ENCODE results near the gene ROPN1. TPM values are rescaled to one million over a fixed set of nuclear protein-coding genes. Genes with fewer than 3 reads are reported as not detected.
A peak's percentile ranks its signal among the peaks of the same experiment; 100 is the strongest.
"Not testable (repeated sequence)": the region's sequence is repeated elsewhere in the genome, so short reads cannot be mapped to it uniquely, and the experiment has no call there.

The ROPN1 gene
- total RNA-seq, 1 donor from 2014 or later = 0.69 TPM

DNA sequence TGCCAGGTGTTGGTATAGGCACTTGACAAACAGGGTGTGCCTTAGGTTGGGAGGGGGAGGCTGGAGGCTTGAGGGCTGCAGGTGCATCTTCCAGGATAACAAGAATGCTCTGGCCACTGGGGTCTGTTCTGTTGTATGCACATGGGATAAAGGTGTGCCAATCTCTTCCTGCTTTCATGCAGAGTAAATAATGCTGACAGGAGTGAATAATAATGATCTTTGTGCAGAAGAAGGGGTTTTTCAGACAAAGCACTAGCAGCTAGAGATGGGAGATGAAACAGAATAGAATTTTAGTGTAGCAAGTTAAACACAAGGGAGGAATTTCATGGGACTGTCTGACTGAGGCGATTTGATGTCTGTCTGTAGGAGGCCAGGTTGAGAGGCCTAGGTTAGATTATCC is 1.9 kb upstream of the ROPN1 start:
- no peak for DNase-seq

DNA sequence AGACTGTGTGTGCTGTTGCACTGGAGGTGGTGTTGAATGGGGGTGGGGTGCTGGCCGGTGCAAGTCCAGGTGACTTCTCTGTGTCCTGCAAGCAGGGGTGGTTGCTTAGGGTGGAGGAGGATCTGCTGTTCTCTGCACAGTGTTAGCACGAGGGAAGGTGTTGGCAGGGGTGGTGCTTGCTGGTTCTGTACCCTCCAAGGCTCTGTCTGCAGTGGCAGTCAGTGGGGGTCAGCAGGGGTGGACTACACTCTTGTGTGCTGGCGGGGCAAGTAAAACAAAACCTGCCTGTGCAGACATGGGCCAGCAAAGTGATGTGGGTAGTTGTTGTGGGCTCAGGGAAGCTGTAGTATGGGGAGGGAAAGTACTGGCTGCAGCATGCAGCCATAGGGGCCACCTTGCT is 5.5 kb downstream of the ROPN1 start:
- DNase-seq = no peak

DNA sequence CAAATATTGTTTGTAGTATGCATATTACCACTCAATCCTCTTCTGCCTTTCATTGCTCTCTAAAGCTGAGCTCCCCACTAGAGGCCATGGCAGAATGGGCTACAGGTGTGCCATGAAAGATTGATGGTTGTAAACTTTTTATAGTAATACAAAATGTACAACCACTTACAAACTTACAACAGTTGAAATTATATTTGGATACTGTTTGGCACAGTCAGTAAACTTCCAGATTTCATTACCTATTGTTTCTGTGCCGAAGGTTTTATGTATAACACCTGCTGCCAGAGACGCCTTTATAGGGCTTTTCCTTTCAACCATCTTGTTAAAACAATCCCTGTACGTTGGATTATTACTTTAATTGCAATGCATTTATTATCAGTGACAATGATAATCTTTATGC is 7.0 kb downstream of the ROPN1 start:
- DNase-seq = no peak

DNA sequence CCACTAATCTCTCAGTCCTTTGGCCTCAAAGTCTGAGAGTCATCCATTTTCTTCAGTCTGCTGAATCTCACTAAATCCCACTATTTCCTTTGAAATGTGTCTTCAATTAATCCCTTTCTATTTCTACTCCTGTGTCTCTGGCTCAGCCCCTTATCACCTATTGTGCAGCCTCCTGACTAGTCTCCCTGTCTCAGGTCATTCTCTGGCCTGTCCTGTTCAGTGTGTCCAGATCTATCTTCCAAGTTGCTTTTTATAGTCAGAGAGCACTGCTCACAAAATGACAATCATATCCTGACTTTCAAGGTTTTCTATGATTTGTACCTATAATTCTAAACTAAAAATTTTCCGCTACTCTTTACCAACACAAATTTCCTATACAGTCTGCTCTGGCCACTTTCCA is 7.6 kb downstream of the ROPN1 start:
- DNase-seq = no peak

DNA sequence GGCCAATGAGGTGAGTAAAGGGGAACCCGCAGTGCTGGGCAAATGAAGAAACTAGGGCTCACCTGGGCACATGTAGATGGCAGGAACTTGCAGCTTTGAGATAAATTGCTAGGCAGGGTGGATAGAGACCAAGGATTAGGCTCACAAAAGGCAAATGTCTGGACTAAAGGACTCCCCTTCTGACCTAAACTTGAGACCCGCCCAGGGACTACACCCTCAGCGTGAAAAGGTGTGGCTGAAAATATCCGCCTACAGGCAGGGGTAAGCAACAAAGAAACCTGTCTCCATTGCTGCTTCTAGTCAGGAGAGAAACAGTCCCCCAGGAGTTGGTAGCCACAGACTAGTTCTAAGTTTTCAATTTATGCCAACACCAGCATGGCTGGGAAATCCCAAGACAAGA is 10.6 kb downstream of the ROPN1 start:
- DNase-seq = not testable (repeated sequence)

DNA sequence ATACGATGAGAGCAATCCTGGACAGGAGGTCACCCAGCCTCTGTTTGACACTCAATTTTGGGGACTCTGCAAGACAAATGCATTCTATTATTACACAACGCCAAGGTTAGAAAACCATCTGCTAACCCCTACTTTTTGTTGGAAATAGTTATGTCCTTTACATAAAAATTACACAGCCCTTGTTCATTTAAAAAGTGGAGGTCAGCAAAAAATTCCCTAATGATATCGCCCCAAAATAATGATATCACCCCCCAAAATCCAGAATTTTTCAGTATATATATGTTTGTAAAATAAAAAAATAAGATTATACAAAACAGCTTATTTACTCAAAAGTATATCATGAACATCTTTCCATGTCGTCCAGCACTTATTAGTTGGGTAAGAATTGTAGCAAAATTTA is 11.4 kb downstream of the ROPN1 start:
- no peak for DNase-seq

DNA sequence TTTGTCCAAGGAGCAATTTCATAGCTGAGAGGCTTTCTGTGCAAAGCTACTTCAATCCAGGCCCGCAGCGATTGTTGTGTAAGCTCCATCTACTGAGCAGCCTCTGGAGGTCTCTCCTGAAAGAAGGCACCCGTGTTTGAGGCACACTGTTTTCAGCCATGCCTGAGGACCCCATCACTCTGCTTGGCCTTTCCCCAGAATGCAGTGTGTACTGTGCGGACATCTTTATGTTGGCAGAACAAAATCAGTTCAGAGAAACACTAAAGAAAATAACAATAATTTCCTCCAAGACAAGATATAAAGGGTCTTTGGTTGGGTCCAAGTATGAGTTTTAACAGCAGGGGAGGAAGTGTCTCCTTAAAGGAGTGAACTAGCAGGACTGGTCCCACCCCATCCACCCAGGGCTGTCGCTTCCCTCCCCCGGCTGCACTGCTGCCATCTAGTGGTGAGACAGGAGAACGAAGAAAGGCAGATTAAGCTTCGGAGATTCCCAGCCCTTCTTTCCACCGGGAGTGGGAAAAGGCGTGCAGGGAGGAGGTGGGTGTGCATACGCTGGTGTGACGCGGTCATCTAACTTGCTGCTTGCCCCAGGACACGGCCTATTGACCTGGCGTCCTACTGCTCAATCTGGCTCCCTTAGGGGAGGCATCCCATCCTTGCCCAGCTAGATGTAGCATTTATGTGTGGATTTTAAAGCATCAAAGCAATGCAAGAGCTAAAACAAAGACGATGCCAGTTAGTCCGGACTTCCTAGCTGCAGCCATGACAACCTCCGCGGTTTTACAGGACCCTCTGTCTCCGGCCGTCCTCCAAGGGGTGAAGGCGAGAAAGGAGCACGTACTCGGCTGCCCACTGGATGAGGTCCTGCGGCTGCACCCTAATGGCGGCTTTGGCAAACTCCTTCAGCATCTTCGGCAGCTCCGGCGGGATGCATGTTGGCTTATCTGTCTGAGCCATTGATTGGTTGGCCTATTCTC is 12.1 kb downstream of the ROPN1 start:
- DNase-seq = peak; percentile 3

DNA sequence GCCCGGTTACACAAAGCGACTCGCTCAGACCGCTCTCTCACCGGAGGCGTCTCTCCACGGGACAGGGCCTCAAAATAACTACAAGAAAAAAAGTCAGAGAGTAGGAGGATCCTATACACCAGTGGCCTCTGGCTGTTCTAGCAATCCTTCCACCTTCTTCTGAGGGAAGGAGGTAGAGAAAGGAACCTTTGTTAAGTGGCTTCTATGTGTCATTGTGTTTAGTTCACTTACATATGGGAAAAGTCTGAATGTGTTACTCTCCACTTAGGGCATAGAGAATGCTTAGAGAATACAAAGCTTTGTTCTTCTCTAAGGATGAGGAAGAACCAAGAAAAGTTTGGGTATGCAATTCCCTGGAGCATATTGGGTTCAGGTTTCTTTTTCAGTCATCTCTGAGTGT is 15.0 kb downstream of the ROPN1 start:
- DNase-seq = not testable (repeated sequence)

DNA sequence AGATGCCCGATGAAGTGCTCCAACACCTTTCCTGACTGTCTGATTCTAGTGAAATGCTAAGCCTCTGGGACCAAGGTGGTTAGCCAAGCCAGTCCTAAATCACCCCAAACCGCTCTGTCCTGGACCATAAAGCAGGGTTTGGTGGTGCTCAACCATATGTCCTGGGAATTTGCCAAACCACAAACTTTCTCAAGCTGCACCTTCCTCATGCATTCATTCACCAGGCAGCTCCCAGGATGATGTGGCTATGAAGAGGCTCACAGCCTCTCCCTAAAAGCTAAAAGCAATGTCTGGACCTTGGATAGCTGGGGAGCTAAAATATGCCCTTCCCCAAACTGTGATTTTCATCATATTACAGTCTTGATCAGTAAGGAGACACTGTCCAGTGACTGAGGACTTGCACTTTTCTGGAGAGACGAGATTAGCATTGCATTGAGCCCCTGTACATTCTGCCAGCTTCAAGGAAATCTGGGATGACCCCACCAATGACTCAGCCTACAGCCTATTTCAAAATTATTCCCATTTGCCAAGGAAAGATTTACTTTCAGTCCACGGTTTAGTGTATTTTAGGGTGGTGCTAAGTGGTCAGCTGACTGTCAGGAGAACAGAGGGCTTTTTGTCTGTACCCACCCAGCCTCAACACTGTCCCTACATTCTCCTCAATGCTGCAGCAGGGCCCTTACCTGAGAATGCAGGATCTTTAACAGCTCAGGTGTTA is 15.6 kb downstream of the ROPN1 start:
- not testable (repeated sequence) for DNase-seq

DNA sequence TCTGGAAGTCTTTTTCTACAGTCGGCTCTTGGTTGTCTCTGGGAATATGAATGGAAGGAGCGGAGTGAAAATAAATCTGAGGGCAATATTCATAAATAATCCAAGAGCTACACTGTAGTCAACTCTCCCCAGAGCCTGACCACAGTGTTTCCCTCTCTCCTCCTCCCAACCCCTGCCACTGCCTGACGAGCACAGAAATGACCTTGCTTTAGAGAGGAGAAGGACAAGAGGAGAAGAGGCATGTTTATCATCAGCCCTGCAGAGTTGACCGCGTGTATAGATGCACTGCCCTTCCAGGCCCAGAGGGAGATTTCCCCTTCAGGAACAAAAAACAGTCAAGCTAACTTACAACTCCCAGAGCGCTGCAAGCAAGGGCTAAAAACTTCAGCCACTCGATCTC is 16.9 kb downstream of the ROPN1 start:
- DNase-seq = not testable (repeated sequence)

DNA sequence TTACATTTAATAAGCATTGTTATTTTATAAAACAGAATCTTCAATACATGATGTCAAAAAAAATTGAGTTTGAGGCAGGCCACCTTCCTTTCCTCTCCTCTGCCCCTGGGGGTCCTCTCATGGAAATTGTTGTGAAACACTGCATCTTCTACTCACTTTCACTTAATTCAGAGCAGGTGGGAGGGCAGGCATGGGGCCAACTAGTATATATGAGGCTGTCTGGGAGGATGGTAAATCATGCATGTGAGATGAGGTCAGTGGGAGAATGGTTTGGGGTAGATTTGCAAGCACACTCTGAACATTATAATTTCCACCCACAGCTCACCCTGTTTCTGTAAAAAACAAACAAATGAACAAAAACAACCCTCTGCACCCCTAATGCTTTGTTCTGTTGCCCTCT is 20.5 kb downstream of the ROPN1 start:
- DNase-seq = peak; percentile 4

DNA sequence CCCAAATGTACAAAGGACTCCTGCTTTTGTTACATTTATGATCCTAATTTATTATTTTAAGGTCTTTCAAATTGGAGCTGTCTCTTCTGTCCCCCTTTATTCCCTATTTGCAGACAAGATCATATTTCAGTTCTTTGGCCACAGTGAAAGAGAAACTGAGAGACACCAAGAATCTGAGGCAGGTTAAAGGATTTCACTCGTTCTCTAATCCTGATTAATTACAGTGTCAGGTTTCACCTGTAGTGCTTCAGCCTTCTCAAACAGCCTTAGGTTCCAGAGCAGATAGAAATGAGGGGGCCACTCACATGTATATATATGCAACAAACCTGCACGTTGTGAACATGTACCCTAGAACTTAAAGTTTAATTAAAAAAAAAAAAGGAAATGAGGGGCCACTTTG is 24.7 kb downstream of the ROPN1 start:
- not testable (repeated sequence) for DNase-seq

DNA sequence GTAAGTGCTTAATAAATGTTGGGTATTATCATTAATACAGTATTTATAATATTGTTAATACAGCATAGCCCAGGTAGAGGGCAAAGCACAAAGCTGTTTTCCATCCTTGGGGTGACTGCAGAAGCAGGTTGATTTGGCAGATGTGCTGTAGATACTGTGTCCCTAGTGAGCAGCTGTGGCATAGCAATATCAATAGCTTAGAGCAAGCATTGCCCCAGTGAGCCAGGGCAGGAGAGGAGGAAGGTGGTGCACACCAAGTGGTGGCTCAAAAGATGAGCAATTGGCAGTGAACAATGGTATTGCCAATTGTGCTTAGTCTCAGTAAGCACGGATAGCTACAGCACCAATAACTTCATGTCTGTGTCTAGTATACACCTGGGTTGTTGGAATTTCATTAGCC is 25.1 kb downstream of the ROPN1 start:
- DNase-seq = not testable (repeated sequence)

DNA sequence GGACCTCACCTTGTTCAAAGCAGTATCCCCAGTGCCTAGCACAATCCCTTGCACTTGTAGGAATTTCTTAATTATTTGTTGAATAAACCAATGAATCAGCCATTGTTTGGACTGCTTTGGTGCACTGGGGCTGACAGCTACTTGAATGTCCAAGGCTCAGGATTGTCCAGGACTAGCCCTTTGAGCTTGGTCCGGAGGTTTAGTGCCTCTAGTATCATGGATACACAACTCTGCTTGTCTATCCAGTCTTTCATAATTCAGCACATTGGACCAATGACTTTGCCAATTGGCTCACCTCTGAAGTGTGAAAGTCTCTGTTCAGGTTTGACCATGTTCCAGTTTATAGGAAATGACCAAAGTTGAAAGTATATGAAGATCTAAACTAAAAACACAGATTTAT is 27.1 kb downstream of the ROPN1 start:
- DNase-seq = not testable (repeated sequence)

DNA sequence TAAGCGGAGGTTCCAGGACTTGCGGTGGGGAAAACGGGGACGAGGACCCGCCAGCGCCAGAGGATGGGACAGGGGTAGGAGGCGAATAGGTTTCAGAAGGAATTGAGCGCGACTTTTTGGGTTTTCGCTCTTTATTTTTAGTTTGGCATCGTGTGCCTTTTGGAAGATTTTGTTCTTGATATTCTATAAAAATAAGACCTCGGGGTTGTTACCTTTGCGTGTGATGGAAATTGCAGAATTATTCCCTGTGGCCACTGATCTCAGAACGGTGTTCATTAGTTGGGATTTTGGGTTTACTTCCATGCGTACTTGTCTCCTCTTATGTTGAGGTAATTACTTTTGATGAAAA is 30.4 kb downstream of the ROPN1 start:
- no peak for DNase-seq

DNA sequence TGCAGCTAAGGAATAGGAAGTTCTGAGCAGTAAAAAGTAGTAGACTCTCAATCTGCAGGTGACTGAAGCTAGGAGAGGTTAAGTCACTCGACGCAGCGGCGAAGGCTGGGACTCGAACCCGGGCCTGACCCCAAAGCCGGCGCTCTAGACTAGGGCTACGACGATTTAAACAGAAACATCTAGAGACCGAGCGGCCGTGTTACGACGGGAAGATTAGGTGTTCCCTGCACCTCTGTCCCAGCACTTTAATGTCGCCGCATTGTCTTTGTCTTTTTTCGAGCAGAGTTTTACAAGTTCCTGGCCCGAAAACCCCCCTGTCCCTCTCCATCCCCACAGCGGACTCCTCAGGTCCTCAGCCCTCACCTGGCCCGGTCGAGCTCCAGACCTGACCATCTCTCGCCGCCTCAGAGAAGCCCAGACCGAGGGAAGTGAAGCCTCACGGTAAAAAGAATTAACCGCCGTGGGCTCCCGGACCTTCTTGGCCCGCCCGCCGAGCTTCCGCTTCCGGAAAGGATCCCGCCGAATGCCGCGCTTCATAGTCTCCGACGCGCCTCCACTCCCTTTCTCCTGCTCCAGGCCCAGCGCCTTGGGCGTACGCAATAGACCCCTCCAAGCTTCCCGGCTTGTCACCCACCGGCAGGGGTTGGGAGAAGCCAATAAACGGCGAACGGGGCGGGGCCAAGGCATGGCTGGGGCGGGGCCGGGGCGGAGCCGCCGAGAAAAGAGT is 31.0 kb downstream of the ROPN1 start, which contains the start of gene CCDC14:
TSS of gene CCDC14 (minus strand) at position 449 of the 727 bp plus-strand sequence. CDS start at position 393, 56 bp downstream.
- DNase-seq = peak; percentile 95

DNA sequence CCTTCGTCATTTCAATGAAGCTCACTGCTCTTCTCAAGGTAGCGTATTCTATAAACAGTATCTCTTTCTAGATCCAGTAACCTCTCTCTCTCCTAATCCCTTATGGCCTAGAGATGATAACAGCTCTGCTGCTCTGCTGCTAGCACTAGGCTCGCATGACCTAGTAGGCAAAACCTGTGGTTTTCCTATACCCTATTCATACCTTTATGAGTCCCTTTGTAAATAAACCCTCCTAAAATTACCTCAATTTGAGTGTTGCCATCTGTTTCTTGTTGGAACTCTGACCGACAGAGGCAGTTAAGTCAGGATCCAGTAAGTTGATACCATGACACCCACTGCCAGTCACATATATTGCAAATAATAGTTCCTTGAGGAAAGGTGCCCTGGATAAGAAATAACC is 38.2 kb downstream of the ROPN1 start:
- no peak for DNase-seq

DNA sequence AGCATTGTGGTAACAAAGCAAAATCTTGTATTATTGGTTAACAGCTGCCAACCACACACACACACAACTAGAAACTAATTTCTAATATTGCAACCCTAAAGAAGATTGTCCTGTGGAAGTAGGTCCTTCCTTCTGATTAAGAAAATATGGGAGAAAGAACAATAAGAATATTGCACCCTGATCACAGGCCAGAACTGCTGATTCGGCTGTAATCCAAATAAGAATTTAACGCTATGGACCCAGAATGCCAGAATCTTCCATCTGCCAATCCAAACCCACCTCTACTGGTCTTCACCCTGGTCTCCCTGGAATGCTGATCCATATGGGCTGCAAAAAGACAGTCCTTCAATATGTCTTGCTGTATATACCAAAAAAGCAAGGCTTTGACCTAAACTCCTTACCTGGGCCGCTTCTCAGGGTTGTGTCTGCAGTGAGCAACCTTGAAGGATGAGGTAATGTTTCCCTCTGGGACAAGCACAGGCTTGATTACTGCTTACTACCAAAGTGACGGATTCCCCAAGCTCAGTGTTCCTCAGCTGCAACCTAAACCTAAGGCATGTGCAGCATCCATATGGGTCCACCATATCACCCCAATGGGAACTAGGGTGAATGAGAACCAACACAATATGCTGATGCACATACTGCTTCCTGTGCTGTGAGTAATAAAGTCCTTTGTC is 38.9 kb downstream of the ROPN1 start:
- DNase-seq = no peak

DNA sequence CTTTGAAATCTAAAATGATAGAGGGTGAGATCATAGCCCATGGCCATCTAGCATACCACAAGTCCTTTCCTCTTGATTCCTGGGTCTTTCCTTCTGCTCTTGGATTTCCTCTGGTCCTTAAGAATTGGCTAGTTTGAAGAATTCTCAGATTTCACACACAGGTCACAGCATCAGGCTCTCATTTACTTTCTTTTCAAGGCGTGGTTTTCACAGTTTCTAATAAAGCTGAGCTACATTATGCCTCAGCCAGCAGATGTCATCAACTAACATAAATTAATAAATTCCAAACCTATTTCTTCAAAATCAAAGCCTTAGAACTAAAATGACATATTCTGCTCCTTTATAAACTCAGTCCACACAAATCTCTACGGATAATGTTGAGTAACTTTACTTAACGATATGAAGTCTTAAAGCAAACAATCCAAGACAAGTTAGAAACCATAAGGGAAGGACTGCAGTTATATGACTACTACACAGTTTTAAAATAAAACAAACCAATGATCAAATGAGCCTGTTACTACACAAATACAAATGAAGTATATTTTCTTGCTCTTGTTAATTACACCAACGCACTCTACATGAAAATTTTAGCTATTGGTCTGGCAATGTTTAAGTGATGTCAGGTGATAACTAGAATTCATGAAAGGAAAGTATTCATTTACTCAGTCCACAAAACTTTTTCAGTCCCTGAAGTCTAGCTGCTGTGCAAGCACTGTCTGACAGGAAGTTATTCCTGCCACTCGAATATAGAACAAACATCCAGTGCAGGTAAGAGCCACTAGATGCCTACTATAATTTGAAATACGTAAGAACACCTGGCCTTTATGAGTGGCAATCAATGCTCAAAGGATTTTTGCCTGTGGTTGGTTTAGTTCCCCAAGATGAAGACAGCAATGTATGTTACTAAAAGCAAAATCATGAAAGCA is 40.1 kb downstream of the ROPN1 start:
- DNase-seq = no peak

DNA sequence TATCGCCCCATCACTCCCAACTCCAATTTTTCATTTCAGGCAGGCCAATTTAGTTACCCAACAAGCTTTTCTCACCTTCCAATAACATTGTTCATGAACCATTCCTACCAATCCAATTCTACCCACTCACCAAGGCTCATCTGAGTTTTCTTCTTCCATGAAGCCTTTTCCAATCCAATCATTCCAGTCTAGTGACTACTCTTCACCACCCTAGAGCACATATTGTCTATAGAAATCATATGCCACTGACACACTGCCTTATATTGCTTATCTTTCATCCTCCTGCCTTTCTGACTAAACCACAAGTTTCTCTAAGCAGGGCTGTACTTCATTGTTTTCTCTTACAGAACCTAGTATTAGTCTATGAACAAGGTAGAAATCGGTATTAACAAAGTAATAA is 42.3 kb downstream of the ROPN1 start:
- DNase-seq = no peak

DNA sequence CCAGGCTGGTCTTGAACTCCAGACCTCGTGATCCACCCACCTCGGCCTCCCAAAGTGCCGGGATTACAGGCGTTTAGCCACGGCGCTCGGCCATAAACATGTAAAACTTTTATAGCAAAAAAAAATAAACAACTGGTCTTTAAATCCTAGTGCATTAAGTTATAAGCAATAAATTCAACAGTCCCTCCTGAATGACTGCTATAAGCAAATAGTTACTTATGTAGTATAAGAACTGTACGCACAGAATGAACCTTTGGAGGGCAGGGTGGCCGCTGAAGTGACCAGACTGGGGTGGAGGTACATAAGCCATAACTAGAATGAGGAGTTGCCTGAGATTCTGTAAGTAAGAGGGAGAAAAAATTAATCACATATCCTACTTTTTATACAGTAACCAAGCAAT is 43.5 kb downstream of the ROPN1 start:
- DNase-seq = no peak
